Neural progenitor cell (in vitro differentiated cells): ENCODE measurements around the gene CDC42EP5. TPM values are rescaled to one million over a fixed set of nuclear protein-coding genes. Genes with fewer than 3 reads are reported as not detected.
"Not testable (repeated sequence)": the region's sequence is repeated elsewhere in the genome, so short reads cannot be mapped to it uniquely, and the experiment has no call there.

Experiments
- DNase-seq: peaks from one replicate; pipeline ENCODE4 v3.0.0-alpha.2; 2016; ENCODE audit warnings: low spot score
- H2AFZ ChIP-seq: fragments of 200-600 bp; sonication (generic); replicated peaks from 2 replicates; pipeline ENCODE4 v1.6.1; 2016; ENCODE audit warnings: antibody characterized with exemption
- H3F3A ChIP-seq: fragments of 200-600 bp; sonication (generic); 2 replicates; pipeline ENCODE4 v1.6.1; 2016; ENCODE audit warnings: antibody characterized with exemption, low read depth
- H3K27ac ChIP-seq: fragments of 200-600 bp; sonication (generic); 2 replicates; pipeline ENCODE4 v1.5.1; 2016; ENCODE audit warnings: mild to moderate bottlenecking
- H3K27me3 ChIP-seq: fragments of 200-600 bp; sonication (generic); 2 replicates; pipeline ENCODE4 v1.6.1; 2016; ENCODE audit warnings: mild to moderate bottlenecking, moderate library complexity
- H3K36me3 ChIP-seq: fragments of 200-600 bp; sonication (generic); 2 replicates; pipeline ENCODE4 v1.5.1; 2016
- H3K4me1 ChIP-seq: fragments of 200-600 bp; sonication (generic); 2 replicates; pipeline ENCODE4 v1.6.1; 2016; ENCODE audit warnings: mixed run types
- H3K4me2 ChIP-seq: fragments of 200-600 bp; sonication (generic); 2 replicates; pipeline ENCODE4 v1.6.1; 2016
- H3K4me3 ChIP-seq: fragments of 200-600 bp; sonication (generic); 2 replicates; pipeline ENCODE4 v1.5.1; 2016
- H3K79me2 ChIP-seq: fragments of 200-600 bp; sonication (generic); 2 replicates; pipeline ENCODE4 v1.6.1; 2016; ENCODE audit warnings: low read depth
- H3K9ac ChIP-seq: fragments of 200-600 bp; sonication (generic); 2 replicates; pipeline ENCODE4 v1.6.1; 2016
- H3K9me3 ChIP-seq: fragments of 200-600 bp; sonication (generic); 2 replicates; pipeline ENCODE4 v1.5.1; 2016; ENCODE audit warnings: low read depth
- H4K20me1 ChIP-seq: fragments of 200-600 bp; sonication (generic); 2 replicates; pipeline ENCODE4 v1.6.1; 2016; ENCODE audit warnings: low read depth
- H3K27ac Mint-ChIP-seq: 3 replicates; pipeline ENCODE4 v1.8.0; 2021; ENCODE audit warnings: mixed read lengths
- H3K27me3 Mint-ChIP-seq: 2 replicates; pipeline ENCODE4 v1.8.0; 2022; ENCODE audit warnings: low read depth, mild to moderate bottlenecking, inconsistent platforms, moderate library complexity, mixed read lengths; ENCODE audit not compliant: insufficient read depth
- H3K36me3 Mint-ChIP-seq: 3 replicates; pipeline ENCODE4 v1.8.0; 2021; ENCODE audit warnings: mixed read lengths
- H3K4me1 Mint-ChIP-seq: 3 replicates; pipeline ENCODE4 v1.8.0; 2021; ENCODE audit warnings: mixed read lengths
- H3K4me3 Mint-ChIP-seq: 3 replicates; pipeline ENCODE4 v1.8.0; 2021; ENCODE audit warnings: mild to moderate bottlenecking, moderate library complexity, mixed read lengths
- H3K9me3 Mint-ChIP-seq: 3 replicates; pipeline ENCODE4 v1.8.0; 2020; ENCODE audit warnings: mixed read lengths
- EZH2 ChIP-seq: fragments of 200-600 bp; sonication (generic); IDR thresholded peaks from 2 replicates; pipeline ENCODE4 v1.6.1; 2017; ENCODE audit warnings: antibody characterized with exemption, mild to moderate bottlenecking, moderate library complexity
- EZH2phosphoT487 ChIP-seq: fragments of 200-600 bp; sonication (generic); IDR thresholded peaks from 2 replicates; pipeline ENCODE4 v1.6.1; 2017; ENCODE audit warnings: antibody characterized with exemption
- total RNA-seq: library from RNA; depleted of rRNA; stranded (reverse); fragments of >200 nt; gene quantifications from 2 replicates; pipeline ENCODE4 v1.2.3, GENCODE V29; 2015; ENCODE audit warnings: low replicate concordance
- TF ChIP-seq, protein P1 (sequence below): fragments of 200-600 bp; sonication (generic); IDR thresholded peaks from 2 replicates; pipeline ENCODE4 v1.5.1; 2017; ENCODE audit warnings: antibody characterized with exemption, mild to moderate bottlenecking

CDC42EP5 gene
- total RNA-seq, 1 donor from 2014 or later, result not detected

DNA sequence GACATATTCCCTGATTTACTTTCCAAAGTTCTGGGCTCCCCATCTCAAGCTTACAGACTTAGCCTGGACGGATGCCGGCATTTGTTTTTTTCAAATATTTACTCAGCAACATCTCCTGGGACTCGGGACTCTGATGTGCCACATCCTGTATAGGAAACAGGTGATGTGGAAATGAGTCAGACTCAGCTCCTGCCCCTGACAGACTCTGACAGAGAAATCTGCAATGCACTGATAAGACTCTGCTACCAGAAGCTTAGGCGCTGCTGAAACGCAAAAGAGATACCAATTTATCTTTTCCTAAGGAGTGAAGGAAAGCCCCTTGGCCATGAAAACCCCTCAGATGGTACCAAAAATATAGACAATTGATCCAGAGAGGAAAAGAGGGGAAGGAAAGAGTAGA lies 45.7 kb upstream of the CDC42EP5 start:
- Histone ChIP-seq H3K4me3 (no peak overlapping the region), H3K4me1 (no peaks in the 10 kb centered on the region), H3K9ac (no peak overlapping the region), H3K79me2 (no peaks in the 10 kb centered on the region), H3K36me3 (no peaks in the 10 kb centered on the region), H3F3A (no peaks in the 10 kb centered on the region), H3K27ac (no peak overlapping the region), H3K9me3 (no peaks in the 10 kb centered on the region), H3K27me3 (no peaks in the 10 kb centered on the region), H3K4me2 (no peak overlapping the region), H2AFZ (no peak overlapping the region), H4K20me1 (no peaks in the 10 kb centered on the region)
- Mint-ChIP-seq H3K4me3 (no peak overlapping the region), H3K27ac (no peak overlapping the region), H3K27me3 (peaks cover 6% of the 10 kb centered on the region), H3K4me1 (no peaks in the 10 kb centered on the region), H3K9me3 (peaks cover 6% of the 10 kb centered on the region), H3K36me3 (no peaks in the 10 kb centered on the region)
- no peak for DNase-seq
- TF ChIP-seq, protein P1, sequence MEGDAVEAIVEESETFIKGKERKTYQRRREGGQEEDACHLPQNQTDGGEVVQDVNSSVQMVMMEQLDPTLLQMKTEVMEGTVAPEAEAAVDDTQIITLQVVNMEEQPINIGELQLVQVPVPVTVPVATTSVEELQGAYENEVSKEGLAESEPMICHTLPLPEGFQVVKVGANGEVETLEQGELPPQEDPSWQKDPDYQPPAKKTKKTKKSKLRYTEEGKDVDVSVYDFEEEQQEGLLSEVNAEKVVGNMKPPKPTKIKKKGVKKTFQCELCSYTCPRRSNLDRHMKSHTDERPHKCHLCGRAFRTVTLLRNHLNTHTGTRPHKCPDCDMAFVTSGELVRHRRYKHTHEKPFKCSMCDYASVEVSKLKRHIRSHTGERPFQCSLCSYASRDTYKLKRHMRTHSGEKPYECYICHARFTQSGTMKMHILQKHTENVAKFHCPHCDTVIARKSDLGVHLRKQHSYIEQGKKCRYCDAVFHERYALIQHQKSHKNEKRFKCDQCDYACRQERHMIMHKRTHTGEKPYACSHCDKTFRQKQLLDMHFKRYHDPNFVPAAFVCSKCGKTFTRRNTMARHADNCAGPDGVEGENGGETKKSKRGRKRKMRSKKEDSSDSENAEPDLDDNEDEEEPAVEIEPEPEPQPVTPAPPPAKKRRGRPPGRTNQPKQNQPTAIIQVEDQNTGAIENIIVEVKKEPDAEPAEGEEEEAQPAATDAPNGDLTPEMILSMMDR, result no peak
- TF ChIP-seq EZH2phosphoT487 (no peak), EZH2 (no peak)

DNA sequence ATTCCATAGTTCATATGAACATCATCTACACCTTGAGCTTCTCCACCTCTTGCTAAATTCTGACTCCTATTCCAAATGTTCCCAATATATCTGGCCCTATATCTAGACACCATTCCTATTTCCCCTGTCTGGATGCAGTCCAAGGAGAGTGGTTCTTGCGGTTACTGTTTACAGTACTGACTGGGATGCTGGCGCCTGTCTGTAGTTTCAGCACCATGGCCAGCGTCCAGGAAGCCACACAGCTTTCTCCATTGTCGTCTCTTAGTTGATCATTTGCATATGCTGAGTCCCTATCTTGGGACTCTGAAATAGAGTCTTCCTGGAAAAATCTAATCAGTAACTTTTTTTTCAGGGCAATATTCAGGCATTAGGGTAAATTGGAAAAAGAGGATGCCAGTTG lies 44.4 kb upstream of the CDC42EP5 start:
- peaks cover 2% of the 10 kb centered on the region for H3K9me3 Mint-ChIP-seq
- DNase-seq, result peak; percentile 60

DNA sequence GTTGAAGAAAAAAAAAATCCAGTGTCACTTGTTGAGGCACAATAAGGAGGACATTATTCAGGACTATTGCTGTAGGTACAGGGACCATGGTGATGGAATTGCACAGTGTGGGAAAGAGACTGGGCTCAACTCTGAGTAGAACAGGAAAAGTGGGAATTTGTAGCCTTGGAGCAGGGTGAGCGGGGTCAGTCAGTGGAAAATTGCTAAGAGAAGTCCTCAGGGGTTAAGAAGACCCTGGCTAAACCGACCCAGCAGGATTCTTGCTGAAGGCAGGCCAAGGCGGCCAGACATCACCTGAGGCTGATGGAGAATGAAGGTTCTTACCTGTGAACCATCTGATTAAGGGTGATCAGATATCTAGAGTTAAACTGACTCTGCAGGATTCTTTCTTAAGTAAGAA lies 42.1 kb upstream of the CDC42EP5 start:
- H3K4me3 ChIP-seq, result no peak overlapping the region
- H2AFZ ChIP-seq, result no peak overlapping the region
- no peak overlapping the region for H3K4me2 ChIP-seq
- H3K9me3 Mint-ChIP-seq, result no peaks in the 10 kb centered on the region
- DNase-seq, result no peak
- H3K27me3 ChIP-seq, result no peaks in the 10 kb centered on the region
- no peaks in the 10 kb centered on the region for H3K36me3 ChIP-seq
- no peaks in the 10 kb centered on the region for H3K79me2 ChIP-seq
- TF ChIP-seq EZH2 (no peak), EZH2phosphoT487 (no peak)
- TF ChIP-seq, protein P1, result no peak
- H3K4me1 ChIP-seq, result no peaks in the 10 kb centered on the region
- H3K27ac ChIP-seq, result no peak overlapping the region
- no peak overlapping the region for H3K27ac Mint-ChIP-seq
- H3K9me3 ChIP-seq, result no peaks in the 10 kb centered on the region
- no peak overlapping the region for H3K4me3 Mint-ChIP-seq
- no peaks in the 10 kb centered on the region for H3K4me1 Mint-ChIP-seq
- no peaks in the 10 kb centered on the region for H3K27me3 Mint-ChIP-seq
- H3K9ac ChIP-seq, result no peak overlapping the region
- H3F3A ChIP-seq, result no peaks in the 10 kb centered on the region
- H4K20me1 ChIP-seq, result no peaks in the 10 kb centered on the region
- H3K36me3 Mint-ChIP-seq, result no peaks in the 10 kb centered on the region

More for the DNA sequence above, 44.4 kb upstream of the CDC42EP5 start:
- no peak overlapping the region for H2AFZ ChIP-seq
- no peaks in the 10 kb centered on the region for H3K79me2 ChIP-seq
- no peaks in the 10 kb centered on the region for H3K36me3 ChIP-seq
- H3F3A ChIP-seq, result no peaks in the 10 kb centered on the region
- H3K27ac ChIP-seq, result no peak overlapping the region
- Mint-ChIP-seq H3K27ac (no peak overlapping the region), H3K4me3 (no peak overlapping the region), H3K36me3 (no peaks in the 10 kb centered on the region), H3K4me1 (no peaks in the 10 kb centered on the region), H3K27me3 (peaks cover 3% of the 10 kb centered on the region)
- no peaks in the 10 kb centered on the region for H4K20me1 ChIP-seq
- TF ChIP-seq EZH2phosphoT487 (no peak), EZH2 (no peak)
- TF ChIP-seq, protein P1, result no peak
- H3K9me3 ChIP-seq, result no peaks in the 10 kb centered on the region
- no peak overlapping the region for H3K4me3 ChIP-seq
- H3K27me3 ChIP-seq, result no peaks in the 10 kb centered on the region
- no peaks in the 10 kb centered on the region for H3K4me1 ChIP-seq
- H3K4me2 ChIP-seq, result no peak overlapping the region
- no peak overlapping the region for H3K9ac ChIP-seq

DNA sequence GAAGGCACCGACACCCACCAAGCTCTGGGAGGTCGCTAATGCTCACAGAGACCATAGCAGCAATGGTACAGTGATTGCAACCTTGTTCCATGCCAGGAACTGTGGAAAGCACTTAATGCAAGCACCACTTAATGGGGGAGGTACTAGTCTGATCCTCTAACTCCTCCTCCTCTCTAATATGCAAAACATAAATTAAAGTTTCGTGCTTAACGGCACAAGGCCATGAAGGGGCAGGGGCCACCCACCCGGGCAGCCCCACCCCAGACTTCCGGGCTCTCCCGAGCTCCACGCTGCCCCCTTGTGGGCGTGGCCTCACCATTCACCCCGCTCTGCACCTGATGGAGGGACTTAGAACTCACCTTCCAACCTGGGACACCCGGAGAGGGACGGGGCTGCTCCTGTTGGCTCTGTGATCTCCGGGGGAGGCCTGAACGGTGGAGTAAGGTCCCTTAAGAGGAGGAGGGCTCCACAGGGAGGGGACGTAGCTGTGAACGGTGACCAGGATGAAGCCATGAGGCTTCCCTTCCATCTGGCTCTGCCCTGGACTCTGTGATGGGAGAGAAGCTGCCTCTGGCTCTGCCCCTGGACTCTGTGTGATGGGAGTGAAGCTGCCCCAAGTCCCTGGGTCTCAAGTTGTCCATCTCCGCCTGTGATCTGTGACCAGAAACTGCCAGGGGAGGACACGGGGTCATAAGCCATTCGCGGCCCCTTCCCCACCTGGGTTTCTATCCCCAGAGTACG lies 36.3 kb upstream of the CDC42EP5 start:
- not testable (repeated sequence) for H3K27ac Mint-ChIP-seq, H3K36me3 ChIP-seq, DNase-seq, H3K9me3 Mint-ChIP-seq, H3K27me3 ChIP-seq, H3K79me2 ChIP-seq, H3F3A ChIP-seq, H4K20me1 ChIP-seq, H3K4me1 ChIP-seq, H3K36me3 Mint-ChIP-seq, H2AFZ ChIP-seq, H3K4me3 Mint-ChIP-seq, H3K27ac ChIP-seq, H3K4me2 ChIP-seq, H3K9ac ChIP-seq, H3K4me3 ChIP-seq, H3K9me3 ChIP-seq, H3K4me1 Mint-ChIP-seq, H3K27me3 Mint-ChIP-seq

DNA sequence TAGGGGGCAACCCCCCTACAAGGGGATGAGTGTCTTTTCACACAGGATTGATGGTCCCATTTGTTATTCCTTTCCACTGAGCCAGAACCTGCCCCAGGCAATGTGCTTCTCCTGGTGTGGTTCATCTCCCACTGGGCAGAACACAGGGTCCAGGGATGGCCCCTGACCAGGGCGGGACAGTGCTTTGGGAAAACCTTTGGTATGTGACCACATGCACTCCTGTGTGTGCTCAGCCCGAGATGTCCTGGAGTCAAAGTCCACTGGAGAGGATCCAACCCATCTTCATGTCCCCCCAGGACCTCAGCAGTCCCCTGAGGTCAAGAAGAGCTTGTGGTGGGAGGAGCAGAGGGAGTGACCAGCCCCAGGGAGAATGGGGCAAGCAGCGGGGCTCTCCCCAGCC lies 35.4 kb upstream of the CDC42EP5 start:
- not testable (repeated sequence) for H3K4me2 ChIP-seq, H2AFZ ChIP-seq, H3K4me3 Mint-ChIP-seq, H3K27me3 ChIP-seq, H3F3A ChIP-seq, DNase-seq, H4K20me1 ChIP-seq, H3K9ac ChIP-seq, H3K36me3 ChIP-seq, H3K9me3 ChIP-seq, H3K27ac ChIP-seq, H3K9me3 Mint-ChIP-seq, H3K36me3 Mint-ChIP-seq, H3K27ac Mint-ChIP-seq, H3K4me3 ChIP-seq, H3K4me1 ChIP-seq, H3K79me2 ChIP-seq, H3K4me1 Mint-ChIP-seq, H3K27me3 Mint-ChIP-seq
